ENCODE results near the gene GIPC1.

The GIPC1 gene

DNA sequence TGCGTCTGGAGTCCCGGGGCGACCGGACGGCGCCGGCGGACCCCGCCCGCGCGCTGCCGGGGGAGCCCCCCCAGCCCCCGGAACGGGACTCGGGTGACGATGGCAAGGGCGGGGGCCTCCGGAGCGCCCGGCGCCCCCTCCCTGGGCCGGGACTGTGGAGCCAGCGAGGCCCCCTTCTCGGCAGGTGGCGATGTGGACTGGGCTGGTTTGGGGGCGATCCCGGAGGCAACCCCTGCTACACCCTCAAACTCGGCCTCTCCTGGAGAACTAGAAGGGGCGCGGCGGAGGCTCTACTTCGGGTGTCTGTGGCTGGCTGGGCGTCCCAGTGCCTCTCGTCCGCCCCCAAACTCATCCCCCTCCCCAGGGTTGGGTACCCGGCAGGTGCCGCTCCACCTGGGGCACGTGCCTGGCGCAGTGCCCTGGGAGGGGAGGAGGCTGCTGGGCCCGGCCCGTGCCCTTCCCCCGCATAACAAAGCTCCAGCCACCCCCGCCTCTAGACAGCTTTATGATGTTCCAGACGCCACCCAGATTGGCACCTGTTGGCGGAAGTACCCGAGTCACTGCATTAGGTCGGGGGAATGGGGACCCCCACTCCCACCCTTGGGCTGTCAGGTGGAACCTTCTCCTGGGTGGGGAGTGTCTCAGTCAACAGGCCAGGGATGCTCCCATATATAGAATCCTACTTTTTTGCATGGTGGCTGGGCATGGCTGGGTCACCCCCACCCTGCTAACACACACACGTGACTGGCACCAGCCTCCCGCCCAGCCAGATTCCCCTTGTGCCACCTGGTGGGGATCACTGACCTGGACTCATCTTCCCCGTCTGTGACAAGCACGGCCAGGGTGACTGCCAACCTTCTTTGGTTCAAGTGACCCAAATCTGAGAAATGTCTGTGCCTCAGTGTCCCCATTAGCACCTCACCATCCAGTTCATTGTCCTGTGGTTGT, 62.1 kb downstream of the GIPC1 start:
- FAIRE-seq = no peak

DNA sequence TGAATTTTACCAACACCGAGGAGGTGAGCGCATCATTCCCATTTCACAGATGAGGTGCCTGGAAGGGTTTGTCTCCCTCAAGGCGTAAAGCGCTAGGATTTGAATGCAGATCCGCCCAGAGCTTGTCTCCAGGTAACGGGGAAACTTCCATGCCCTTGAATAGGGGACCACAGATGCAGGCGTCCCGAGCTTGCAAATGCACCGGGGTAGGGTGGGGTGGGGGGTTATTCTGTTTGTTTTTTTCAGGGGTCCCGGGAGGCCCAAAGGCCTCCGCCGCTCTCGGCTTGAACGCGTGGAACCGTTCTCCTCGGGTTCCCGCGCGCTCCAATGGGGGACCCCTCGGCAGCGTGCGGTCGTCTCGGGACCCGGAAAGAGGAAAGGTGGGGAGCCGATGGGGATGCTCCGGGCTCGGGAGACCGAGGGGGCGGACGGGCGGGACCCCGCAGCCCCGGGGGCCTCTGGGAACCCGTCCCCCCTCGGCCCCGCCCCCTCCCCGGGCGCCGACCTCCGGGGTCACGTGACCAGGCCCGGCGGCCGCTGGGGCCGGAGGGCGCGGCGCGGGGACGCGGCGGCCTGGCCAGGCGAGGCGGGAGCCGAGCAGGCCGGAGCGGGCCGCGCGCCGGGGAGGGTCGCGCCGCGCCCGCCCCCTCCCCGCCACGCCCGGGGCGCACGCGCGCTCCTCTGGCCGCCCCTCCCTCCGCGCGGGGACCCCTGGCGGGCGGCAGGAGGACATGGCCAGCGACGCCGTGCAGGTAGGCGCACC, 63.0 kb downstream of the GIPC1 start, which contains the start of gene PKN1:
TSS of gene PKN1 (plus strand) at position 516 of the 763 bp plus-strand sequence. CDS start at position 732, 216 bp downstream.
- no peak for FAIRE-seq

- no peak for FAIRE-seq
Observed at GRCh38 chr19:14430712-14431111, 65.2 kb downstream of the GIPC1 start.

GRCh38 chr19:14428882-14429416, 67.0 kb downstream of the GIPC1 start:
- no peak for FAIRE-seq

All from endometrium (tissue), 2 donors.